EH (cell line): ENCODE measurements around the gene OXNAD1.
"Not testable (repeated sequence)": the region's sequence is repeated elsewhere in the genome, so short reads cannot be mapped to it uniquely, and the experiment has no call there.

ENCODE experiments used
- DNase-seq: peaks from one replicate; pipeline ENCODE4 v3.0.0-alpha.2; 2015; ENCODE audit warnings: low read depth

The OXNAD1 gene

DNA sequence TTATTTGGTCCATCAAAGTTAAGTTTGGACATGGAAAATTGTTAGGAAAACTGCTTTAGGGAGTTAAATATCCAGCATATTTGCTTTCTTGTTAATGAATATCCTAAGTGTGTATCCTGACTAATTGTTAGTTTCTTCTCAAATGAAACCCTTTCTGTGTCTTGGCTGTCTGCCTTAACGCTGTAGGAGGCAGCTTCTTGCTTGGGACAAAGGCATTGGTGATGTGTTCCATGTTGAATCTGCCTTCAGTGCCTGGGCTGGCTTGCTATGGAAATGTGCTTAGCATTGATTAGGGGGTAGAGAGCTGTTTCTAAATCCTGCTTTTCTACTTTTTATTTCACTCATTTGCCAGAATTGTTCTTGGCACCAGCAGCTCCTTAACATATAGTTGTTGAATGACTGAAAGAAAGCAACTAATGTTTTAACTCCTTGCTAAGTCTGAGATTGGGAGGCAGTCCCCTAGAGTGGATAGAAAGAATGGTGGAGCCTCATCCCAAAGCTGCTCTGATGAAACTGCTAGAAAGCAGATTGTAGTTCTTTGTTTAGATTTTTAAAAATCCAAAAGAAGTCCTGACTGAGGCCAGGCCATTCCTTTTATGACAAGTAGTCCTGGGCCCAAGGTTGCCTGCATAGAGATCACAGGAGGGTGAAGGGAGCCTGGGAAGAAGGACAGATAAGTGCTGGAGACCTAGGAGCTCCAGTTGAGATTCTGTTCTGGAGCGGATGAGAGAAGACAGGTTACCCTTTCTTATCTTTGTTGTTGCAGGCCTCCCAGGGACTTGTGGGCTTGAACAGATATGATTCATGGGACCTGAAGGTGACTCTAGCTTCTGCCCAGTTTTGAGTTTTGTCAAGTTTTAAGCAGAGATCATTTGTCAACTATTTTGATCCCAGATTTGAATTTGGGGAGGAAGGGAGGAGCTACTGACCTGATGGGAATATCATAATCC is 39.3 kb downstream of the OXNAD1 start:
- DNase-seq = no peak

- no peak for DNase-seq
Measured at GRCh38 chr3:16305111-16305541, 40.1 kb downstream of the OXNAD1 start.

- no peak for DNase-seq
Measured at GRCh38 chr3:16307832-16308531, 43.0 kb downstream of the OXNAD1 start.

DNA sequence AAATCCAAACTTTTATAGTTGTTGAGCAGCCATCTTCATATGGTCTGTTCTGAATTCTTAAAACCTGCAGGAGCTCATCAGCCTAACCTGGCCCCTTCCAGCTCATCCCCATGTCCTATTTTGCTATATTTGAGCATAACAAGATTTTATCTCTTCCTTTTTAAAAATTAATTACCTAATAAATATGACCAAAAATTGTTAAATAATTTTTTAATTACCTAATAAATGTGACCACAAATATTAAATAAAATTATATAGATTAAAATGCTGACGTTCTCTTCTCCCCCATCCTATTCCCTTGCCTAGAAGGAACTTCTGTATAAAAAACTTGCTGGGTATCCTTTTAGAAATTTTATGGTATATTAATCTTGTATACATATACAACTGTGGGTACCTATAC is 43.7 kb downstream of the OXNAD1 start:
- DNase-seq = no peak

GRCh38 chr3:16309558-16309957 is 44.5 kb downstream of the OXNAD1 start:
- peak; percentile 49 for DNase-seq

DNA sequence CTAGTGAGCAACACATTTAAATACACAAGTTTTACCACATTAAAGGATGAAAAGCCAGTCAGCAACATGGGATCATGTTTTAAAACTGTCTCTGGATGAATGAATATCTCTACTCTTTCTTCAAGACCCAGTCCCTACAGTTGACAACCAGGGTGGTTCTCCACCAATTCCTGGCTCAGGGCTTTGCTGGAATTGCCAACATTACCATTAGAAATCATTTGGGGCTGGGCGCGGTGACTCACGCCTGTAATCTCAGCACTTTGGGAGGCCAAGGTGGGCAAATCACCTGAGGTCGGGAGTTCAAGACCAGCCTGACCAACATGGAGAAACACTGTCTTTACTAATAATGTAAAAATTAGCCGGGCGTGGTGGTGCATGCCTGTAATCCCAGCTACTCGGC is 45.5 kb downstream of the OXNAD1 start:
- DNase-seq = not testable (repeated sequence)

GRCh38 chr3:16311960-16312451 is 47.0 kb downstream of the OXNAD1 start:
- DNase-seq = no peak

- no peak for DNase-seq
Measured at GRCh38 chr3:16313886-16314645, 49.1 kb downstream of the OXNAD1 start.

GRCh38 chr3:16315623-16316022 is 50.6 kb downstream of the OXNAD1 start:
- DNase-seq = no peak

- no peak for DNase-seq
Measured at GRCh38 chr3:16316396-16316795, 51.4 kb downstream of the OXNAD1 start.

GRCh38 chr3:16316847-16317560 is 52.0 kb downstream of the OXNAD1 start:
- DNase-seq = no peak

GRCh38 chr3:16317561-16317945 is 52.5 kb downstream of the OXNAD1 start:
- DNase-seq = no peak

DNA sequence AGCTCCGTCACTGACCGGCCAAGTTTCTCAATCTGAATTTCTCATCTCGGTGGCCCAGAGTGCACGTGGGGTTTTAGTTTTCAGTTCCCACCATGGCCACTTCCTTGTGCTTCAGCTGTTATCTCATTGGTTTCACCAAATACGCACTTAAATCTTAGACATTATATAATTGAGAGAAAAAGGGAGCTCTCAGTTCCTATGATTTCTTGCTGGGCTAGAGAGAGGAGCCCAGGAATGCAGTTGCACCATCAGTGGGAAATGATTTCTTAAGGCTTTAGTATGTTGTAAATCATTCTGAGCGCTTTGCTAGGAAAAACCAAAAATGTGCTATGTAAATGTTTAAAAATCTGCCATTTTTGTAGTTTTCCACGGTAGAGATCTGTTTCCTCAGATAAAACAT is 53.2 kb downstream of the OXNAD1 start:
- DNase-seq = peak; percentile 66

GRCh38 chr3:16319307-16319706 is 54.3 kb downstream of the OXNAD1 start:
- DNase-seq = no peak

DNA sequence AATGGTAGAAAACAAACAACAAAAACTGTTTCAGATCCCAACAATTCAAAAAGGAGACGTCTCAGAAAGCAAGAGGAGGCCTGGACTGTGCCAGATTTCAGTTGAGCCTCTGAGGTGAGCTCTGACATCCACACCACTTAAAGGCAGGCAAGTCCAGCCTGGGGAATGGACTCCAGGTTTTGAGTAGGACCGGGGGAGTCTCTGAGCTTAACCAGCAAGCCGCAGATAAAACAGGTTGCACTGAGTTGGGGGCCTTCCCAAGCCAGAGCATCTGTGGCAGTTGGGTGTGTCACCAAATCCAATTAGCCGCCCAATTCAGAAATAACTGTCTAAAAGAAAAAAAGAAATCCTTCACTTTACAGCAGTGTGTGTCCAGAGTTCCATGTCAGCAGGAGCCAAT is 54.7 kb downstream of the OXNAD1 start:
- DNase-seq = no peak

DNA sequence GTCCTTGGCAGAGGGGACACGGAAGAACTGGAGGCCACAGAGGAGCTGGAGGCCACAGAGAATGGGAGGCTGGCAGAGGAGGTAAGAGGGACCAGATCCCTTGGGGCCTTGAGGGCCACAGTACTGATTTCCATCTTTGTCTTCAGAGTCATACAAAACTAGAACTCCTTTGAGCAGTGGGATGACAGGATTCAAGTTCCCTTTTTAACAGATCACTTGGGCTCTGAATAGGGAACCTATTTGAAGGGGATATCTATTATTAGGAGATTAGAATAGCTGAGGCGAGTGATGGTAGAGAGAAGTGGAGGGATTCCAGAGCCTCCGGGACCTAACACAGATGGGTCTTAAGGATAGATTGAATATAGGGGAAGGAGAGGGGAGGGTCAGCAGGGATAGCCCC is 55.7 kb downstream of the OXNAD1 start:
- no peak for DNase-seq

DNA sequence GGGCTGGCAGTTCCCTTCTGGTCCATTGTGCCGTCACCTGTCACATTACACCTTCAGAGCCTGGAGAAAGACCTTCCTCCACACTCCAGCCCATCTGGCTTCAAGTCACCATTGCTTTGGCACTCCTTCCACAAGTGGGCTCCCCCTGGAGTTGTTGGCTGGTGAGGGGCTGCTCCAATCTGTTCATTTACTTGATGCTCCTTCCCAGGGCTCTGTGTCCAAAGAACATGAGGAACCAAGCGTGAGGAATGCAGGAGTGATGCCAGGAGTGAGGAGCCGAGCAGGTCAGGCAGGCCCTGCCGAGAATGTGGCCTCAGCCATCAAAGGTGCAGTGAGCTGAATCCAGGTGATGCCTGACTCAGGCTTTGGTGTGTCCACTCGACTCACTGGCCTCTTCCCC is 57.2 kb downstream of the OXNAD1 start:
- DNase-seq = no peak

DNA sequence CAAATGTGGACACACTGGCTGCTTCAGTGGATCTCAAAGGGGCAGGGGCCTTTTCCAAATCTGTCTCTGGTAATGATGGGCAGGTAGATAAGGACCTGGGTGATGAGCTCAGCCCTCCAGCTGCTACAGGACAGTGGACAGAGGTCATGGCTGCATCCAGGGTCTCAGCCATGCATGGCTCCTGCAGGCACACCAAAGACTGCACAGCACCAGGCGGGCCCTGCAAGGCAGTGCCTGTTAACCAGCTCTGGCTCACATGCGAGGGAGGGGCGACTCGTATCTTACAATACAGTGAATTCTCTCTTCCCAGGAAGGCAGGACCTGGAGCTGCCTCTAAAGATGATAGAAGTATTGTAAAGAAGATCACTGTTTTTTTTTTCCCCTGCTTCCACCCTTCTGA is 58.7 kb downstream of the OXNAD1 start:
- DNase-seq = no peak

DNA sequence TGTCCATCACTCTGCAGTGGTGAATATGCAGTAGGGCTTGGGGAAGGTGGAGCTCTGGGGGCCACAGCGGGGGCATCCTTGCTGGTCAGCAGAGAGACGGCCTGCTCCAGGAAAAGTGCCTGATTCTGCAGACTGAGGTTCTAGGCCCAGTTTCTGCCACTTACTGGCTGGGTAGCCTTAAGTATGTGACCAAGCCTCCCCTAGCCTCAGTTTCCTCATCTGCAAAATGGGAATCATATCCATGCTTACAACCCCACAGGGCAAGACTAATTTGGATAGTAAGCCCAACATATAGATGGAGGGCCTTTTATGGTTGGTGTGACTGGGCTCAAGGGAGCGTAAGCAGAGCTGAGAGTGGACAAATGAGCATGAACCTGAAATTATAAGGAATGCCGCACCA is 60.8 kb downstream of the OXNAD1 start:
- no peak for DNase-seq

DNA sequence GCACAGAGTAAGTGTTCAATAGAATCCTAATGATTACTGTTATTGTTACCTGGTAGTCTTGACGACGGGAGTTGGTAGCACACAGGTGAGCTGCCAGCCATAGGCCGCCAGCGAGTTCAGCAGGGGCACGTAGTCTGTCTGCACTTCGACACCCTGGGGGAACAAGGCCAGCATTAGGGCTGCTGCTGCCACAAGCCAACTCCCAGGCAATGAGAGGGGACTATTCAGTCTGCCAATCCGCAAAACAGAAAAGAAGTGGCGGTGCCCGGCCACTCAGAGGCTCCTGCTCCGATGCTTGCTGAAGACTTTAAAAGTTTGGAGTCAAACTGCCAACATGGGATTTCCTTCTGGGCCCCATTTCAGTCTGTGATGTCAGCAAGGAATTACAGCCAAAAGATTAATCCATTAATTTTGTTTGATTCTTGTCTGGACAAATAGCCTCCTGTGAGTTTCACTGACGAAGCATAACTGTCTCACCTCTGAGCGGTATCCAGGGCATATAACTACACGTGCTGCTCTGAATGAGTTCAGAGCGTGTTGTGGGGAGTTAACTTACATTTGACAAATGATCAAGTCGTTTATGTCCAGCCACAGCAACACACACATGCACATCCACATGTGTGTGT is 61.8 kb downstream of the OXNAD1 start:
- no peak for DNase-seq

- DNase-seq = no peak
Measured at GRCh38 chr3:16328124-16328523, 63.1 kb downstream of the OXNAD1 start.
